ENCODE results near the gene PHF13. TPM values are rescaled to one million over a fixed set of nuclear protein-coding genes. Genes with fewer than 3 reads are reported as not detected.

PHF13 gene
- 10 to 100 TPM in 1 of 4 donors, 1 to 10 TPM in 3; 6.7 to 12.1 (median 8.7) TPM for total RNA-seq

DNA sequence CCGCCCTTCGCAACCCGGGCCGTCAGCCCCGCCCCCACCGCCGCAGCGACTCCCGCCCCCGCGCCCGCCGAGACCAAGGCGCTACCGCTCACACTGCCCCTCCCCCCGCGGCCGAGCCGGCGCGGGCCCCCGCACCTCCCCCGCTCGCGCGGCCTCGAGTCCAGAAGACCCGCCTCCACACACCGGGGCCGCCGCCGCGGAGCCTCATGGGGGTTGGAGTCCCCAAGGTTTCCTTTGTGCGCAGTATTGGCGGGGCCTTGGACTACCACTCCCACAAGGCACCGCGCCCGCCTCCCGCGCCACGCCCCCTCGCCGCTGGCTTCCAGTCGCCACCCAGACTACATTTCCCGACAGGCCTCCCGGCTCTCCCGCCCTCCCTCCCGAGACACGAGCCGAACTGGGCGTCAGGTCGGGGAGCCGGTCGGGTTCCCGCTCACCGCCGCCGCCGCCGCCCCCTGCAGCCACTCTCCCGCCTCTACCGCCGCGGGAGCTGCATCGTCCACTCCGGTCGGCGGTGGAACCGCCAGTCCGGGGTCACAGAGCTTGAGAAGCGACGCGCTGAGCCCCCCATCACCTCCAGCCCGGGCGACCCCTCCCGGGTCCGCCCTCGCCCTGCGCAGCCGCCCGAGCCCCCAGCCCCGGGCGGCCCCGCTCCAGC, at the start of gene PHF13:
PHF13 (plus strand) TSS at position 371 of the 658 bp plus-strand sequence. CDS start 336 bp downstream, outside the sequence.
- intact Hi-C loops (cut with DNase I): no loop called here
- peak in 2 of 4 donors; percentile 44 to 74 for TF ChIP-seq POLR2A (IDR thresholded peaks at IDR 0.05)
- TF ChIP-seq, protein P1, sequence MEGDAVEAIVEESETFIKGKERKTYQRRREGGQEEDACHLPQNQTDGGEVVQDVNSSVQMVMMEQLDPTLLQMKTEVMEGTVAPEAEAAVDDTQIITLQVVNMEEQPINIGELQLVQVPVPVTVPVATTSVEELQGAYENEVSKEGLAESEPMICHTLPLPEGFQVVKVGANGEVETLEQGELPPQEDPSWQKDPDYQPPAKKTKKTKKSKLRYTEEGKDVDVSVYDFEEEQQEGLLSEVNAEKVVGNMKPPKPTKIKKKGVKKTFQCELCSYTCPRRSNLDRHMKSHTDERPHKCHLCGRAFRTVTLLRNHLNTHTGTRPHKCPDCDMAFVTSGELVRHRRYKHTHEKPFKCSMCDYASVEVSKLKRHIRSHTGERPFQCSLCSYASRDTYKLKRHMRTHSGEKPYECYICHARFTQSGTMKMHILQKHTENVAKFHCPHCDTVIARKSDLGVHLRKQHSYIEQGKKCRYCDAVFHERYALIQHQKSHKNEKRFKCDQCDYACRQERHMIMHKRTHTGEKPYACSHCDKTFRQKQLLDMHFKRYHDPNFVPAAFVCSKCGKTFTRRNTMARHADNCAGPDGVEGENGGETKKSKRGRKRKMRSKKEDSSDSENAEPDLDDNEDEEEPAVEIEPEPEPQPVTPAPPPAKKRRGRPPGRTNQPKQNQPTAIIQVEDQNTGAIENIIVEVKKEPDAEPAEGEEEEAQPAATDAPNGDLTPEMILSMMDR (IDR thresholded peaks at IDR 0.05): no peak

DNA sequence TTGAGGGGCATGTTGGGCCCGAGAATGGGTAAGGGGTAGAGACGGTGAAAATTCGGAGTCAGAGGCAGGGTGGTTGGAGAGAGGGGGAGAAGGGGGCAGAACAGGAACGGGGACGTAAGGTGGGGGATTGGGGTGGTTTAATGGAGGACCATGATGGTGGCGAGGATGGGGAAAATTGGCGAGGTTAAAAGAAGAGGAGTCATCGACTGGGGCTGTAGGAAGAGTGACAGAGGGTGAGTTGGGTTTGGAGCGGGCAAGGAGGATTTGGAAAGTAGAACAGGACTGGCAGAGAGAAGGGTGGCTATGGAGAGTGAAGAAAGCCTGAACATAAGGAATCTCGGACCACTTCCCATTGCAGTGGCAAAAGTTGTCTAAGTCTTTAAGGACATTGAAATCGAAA, 44.5 kb upstream of the PHF13 start:
- no peaks in the 10 kb centered on the region for H3K4me1 ChIP-seq
- H3K27me3 ChIP-seq: peaks cover 0 to 11% (median 0%) of the 10 kb centered on the region in 4 donors
- H3K27ac ChIP-seq: no peak overlapping the region
- WGBS, 2 donors: 88 to 89% methylated on average over 11 of the region's 11 CpGs
- H3K4me3 ChIP-seq: no peak overlapping the region
- H3K36me3 ChIP-seq: no peaks in the 10 kb centered on the region
- no peak for DNase-seq
- intact Hi-C loops (cut with DNase I): no loop called here
- no peak for TF ChIP-seq POLR2A (IDR thresholded peaks at IDR 0.05)
- TF ChIP-seq, protein P1 (IDR thresholded peaks at IDR 0.05): no peak
- peaks cover 0 to 6% (median 0%) of the 10 kb centered on the region in 3 donors for H3K9me3 ChIP-seq

More for the DNA sequence above, at the start of gene PHF13:
- DNase-seq: peak; percentile 99
- H3K4me1 ChIP-seq: peaks cover 19 to 66% (median 29%) of the 10 kb centered on the region in 3 donors
- no peaks in the 10 kb centered on the region for H3K27me3 ChIP-seq
- H3K9me3 ChIP-seq: no peaks in the 10 kb centered on the region
- peaks cover 0 to 15% (median 0%) of the 10 kb centered on the region in 3 donors for H3K36me3 ChIP-seq
- peak within 1 kb of the TSS; percentile 76 to 97 (median 85) for H3K4me3 ChIP-seq
- 0% methylated on average over 3 of the region's 84 CpGs; no CpG with 5 or more reads in 1 of the 2 donors for WGBS, 2 donors
- H3K27ac ChIP-seq: peak within 1 kb of the TSS; percentile 97 to 99 (median 98)

DNA sequence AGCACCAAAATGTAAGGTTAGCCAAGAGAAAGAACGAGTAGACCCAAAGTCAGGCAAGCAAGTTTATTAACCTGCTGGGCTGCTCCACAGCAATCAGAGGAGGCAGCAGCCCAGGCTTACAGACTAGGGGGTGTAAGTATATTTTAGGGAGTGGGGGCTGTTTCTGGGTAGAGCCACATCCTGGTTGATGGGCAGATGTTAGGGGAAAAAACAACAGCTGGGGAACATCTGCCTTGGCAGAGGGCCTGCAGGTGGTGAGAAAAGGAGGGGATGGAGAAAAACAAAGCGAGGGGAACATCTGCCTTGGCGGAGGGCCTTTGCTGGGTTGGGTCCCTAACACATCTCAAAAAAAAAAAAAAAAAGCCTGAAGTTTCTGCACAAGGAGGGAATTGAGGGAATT, 43.4 kb upstream of the PHF13 start:
- intact Hi-C loops (cut with DNase I): no loop called here
- no peaks in the 10 kb centered on the region for H3K4me1 ChIP-seq
- DNase-seq: no peak
- H3K27me3 ChIP-seq: peaks cover 0 to 6% (median 0%) of the 10 kb centered on the region in 4 donors
- WGBS, 2 donors: 58 to 72% methylated on average over 2 to 3 of the region's 3 CpGs
- peaks cover 0 to 6% (median 0%) of the 10 kb centered on the region in 3 donors for H3K9me3 ChIP-seq
- no peaks in the 10 kb centered on the region for H3K36me3 ChIP-seq
- TF ChIP-seq, protein P1 (IDR thresholded peaks at IDR 0.05): no peak
- TF ChIP-seq POLR2A (IDR thresholded peaks at IDR 0.05): no peak
- no peak overlapping the region for H3K4me3 ChIP-seq
- H3K27ac ChIP-seq: no peak overlapping the region

DNA sequence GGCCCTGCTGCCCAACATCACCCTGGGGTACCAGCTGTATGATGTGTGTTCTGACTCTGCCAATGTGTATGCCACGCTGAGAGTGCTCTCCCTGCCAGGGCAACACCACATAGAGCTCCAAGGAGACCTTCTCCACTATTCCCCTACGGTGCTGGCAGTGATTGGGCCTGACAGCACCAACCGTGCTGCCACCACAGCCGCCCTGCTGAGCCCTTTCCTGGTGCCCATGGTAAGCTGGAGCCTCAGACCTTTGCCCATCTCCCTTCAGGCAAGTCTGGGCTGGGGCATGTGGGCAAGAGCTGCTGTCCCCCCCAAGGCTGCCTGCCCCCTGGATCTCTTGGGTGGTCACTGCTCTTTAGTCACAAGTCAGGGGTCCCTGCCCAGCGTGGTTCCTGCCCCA, 42.5 kb upstream of the PHF13 start:
- Histone ChIP-seq H3K27ac (no peak overlapping the region), H3K4me1 (no peaks in the 10 kb centered on the region), H3K9me3 (peaks cover 0 to 6% (median 0%) of the 10 kb centered on the region in 3 donors), H3K36me3 (no peaks in the 10 kb centered on the region), H3K4me3 (no peak overlapping the region), H3K27me3 (peaks cover 0 to 3% (median 0%) of the 10 kb centered on the region in 4 donors)
- intact Hi-C loops (cut with DNase I): no loop called here
- TF ChIP-seq POLR2A (IDR thresholded peaks at IDR 0.05): no peak
- TF ChIP-seq, protein P1 (IDR thresholded peaks at IDR 0.05): no peak
- no peak for DNase-seq
- WGBS, 2 donors: 67 to 90% methylated on average over 4 to 5 of the region's 5 CpGs

DNA sequence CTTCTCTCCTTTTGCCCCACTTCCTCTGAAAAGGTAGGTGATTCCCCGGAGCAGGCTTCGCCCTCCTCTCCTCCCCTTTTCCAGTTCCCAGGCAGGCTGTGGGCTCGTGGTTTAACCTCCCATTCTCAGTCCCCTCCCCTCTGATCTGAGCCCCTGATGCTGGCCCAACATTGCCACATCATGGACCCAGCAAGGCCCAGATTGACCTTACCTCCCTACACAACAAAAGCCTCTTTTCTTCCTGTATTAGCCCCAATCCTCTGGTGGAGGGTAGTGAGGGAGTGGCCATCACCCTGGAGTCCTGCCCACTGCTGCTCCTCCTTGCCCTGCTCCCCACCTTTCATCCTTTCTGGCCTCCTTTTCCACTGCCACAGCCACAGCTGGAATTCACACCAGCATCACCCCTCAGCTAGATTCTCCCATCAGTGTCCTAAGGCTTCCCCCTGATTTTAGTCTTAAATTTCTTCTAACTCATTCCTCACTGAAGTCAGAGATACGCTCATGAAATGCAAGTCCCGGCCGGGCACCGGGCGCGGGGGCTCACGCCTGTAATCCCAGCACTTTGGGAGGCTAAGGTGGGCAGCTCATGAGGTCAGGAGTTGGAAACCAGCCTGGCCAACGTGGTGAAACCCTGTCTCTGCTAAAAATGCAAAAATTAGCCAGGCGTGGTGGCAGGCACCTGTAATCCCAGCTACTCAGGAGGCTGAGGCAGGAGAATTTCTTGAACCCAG, 40.7 kb upstream of the PHF13 start:
- no peak for DNase-seq
- TF ChIP-seq, protein P1 (IDR thresholded peaks at IDR 0.05): no peak
- no peak for TF ChIP-seq POLR2A (IDR thresholded peaks at IDR 0.05)
- H3K27ac ChIP-seq: no peak overlapping the region
- H3K27me3 ChIP-seq: no peaks in the 10 kb centered on the region
- no peaks in the 10 kb centered on the region for H3K36me3 ChIP-seq
- no peak overlapping the region for H3K4me3 ChIP-seq
- intact Hi-C loops (cut with DNase I): no loop called here
- H3K9me3 ChIP-seq: peaks cover 0 to 6% (median 0%) of the 10 kb centered on the region in 3 donors
- H3K4me1 ChIP-seq: no peaks in the 10 kb centered on the region
- 71 to 78% methylated on average over 8 to 12 of the region's 12 CpGs for WGBS, 2 donors
